Measurements from ENCODE around the gene LGALS3BP.

DNA sequence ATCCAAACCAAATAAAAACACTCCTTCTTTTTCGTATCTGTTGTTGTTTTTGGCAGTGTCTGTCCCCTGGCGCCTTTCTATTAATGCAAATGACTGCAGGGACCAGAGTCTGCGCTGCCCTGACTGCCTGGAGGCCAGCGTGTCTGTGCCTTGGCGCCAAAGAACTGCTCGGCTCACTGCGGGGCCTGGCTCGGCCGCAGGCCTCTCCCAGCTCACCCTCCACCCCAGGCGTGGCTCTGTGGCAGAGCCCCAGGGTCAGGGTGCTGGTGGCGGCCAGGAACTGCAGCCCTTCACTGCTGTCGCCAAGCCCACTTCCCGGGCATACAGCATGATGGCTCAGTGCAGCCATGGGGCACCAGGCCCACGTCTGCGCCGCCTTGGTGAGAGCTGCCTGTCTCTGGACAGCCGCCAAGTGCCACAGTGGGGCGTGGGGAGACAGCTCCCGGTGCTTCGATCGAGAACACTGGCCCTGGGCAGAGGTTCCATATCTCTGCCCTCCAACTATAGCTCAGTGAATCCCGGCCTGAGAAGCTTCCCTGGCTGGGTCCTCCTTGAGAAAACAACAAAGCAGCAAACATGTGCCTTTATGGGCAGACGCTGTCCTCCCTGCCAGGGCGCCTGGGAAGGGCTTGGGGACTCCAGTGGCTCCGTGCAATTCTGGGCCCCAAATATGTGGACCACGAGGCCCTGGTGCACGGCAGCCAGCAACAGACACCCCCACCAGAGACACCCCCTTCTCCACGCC lies 18.8 kb upstream of the LGALS3BP start:
- TF ChIP-seq, protein P1, sequence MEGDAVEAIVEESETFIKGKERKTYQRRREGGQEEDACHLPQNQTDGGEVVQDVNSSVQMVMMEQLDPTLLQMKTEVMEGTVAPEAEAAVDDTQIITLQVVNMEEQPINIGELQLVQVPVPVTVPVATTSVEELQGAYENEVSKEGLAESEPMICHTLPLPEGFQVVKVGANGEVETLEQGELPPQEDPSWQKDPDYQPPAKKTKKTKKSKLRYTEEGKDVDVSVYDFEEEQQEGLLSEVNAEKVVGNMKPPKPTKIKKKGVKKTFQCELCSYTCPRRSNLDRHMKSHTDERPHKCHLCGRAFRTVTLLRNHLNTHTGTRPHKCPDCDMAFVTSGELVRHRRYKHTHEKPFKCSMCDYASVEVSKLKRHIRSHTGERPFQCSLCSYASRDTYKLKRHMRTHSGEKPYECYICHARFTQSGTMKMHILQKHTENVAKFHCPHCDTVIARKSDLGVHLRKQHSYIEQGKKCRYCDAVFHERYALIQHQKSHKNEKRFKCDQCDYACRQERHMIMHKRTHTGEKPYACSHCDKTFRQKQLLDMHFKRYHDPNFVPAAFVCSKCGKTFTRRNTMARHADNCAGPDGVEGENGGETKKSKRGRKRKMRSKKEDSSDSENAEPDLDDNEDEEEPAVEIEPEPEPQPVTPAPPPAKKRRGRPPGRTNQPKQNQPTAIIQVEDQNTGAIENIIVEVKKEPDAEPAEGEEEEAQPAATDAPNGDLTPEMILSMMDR (IDR thresholded peaks at IDR 0.05) = peak in 1 of 4 experiments; percentile 10
- TF ChIP-seq POLR2AphosphoS5 (IDR thresholded peaks at IDR 0.05) (no peak), POLR2A (IDR thresholded peaks at IDR 0.05) (no peak), EP300 (IDR thresholded peaks at IDR 0.05) (no peak)

Data from sigmoid colon (tissue), 4 donors.